ENCODE measurements around the gene KIF27.

- TF ChIP-seq POLR2A (IDR thresholded peaks at IDR 0.05) (no peak), CTCF (IDR thresholded peaks at IDR 0.05) (no peak), EP300 (IDR thresholded peaks at IDR 0.05) (no peak)
Observed at GRCh38 chr9:83932011-83932410, 10.8 kb upstream of the KIF27 start.

Measured in ovary (tissue), 3 donors.